ENCODE results near the gene C2orf78.

Gene C2orf78

DNA sequence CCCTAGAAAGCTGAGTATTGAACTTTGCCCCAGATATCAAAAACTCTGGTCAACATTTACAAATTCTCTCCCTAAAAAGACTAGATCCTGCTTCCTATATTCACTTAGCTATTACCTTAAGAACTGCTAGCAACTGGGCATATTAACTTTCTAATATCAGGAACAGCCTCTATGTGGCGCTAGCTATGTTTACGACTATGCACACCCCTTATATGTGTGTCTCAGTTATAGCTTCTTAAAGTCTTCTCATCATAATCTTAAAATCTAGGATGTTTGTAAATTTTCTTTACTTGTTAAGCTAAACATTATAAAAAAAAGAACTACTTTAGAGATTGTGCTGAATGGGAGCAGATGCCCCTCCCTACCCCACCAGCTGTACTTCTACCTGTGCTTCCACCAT lies 43.0 kb downstream of the C2orf78 start:
- Histone ChIP-seq H4K20me1 (ENCODE audit: insufficient read depth, low read length, poor library complexity, severe bottlenecking) (peaks cover 6% of the 10 kb centered on the region), H3K4me2 (ENCODE audit: low read depth, low read length, poor library complexity, severe bottlenecking) (peak overlapping the region; percentile 95), H3K9me3 (ENCODE audit: insufficient read depth, low read depth, low read length) (no peaks in the 10 kb centered on the region), H2AFZ (ENCODE audit: low read length) (no peak overlapping the region), H3K36me3 (ENCODE audit: insufficient read depth, low read length) (no peaks in the 10 kb centered on the region), H3F3A (ENCODE audit: low read depth) (peaks cover 6% of the 10 kb centered on the region; the same call in 1 of the 2 replicates), H3K27me3 (ENCODE audit: insufficient read depth, low read length, poor library complexity, severe bottlenecking) (no peaks in the 10 kb centered on the region), H3K9me2 (replicated peaks; ENCODE audit: low read depth, low read length) (no peaks in the 10 kb centered on the region), H3K9ac (ENCODE audit: low read depth, low read length, poor library complexity, severe bottlenecking) (no peak overlapping the region), H3K4me3 (ENCODE audit: low read length, poor library complexity, severe bottlenecking) (no peak overlapping the region), H3K4me1 (ENCODE audit: insufficient read depth, low read length, poor library complexity, severe bottlenecking) (peaks cover 34% of the 10 kb centered on the region), H3K79me2 (ENCODE audit: insufficient read depth, low read length) (peaks cover 42% of the 10 kb centered on the region)
- TF ChIP-seq EZH2phosphoT487 (IDR thresholded peaks at IDR 0.05; ENCODE audit: borderline replicate concordance) = no peak
- TF ChIP-seq, protein P1, sequence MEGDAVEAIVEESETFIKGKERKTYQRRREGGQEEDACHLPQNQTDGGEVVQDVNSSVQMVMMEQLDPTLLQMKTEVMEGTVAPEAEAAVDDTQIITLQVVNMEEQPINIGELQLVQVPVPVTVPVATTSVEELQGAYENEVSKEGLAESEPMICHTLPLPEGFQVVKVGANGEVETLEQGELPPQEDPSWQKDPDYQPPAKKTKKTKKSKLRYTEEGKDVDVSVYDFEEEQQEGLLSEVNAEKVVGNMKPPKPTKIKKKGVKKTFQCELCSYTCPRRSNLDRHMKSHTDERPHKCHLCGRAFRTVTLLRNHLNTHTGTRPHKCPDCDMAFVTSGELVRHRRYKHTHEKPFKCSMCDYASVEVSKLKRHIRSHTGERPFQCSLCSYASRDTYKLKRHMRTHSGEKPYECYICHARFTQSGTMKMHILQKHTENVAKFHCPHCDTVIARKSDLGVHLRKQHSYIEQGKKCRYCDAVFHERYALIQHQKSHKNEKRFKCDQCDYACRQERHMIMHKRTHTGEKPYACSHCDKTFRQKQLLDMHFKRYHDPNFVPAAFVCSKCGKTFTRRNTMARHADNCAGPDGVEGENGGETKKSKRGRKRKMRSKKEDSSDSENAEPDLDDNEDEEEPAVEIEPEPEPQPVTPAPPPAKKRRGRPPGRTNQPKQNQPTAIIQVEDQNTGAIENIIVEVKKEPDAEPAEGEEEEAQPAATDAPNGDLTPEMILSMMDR (conservative IDR thresholded peaks at IDR 0.05; ENCODE audit: low read length) = peak; percentile 78

DNA sequence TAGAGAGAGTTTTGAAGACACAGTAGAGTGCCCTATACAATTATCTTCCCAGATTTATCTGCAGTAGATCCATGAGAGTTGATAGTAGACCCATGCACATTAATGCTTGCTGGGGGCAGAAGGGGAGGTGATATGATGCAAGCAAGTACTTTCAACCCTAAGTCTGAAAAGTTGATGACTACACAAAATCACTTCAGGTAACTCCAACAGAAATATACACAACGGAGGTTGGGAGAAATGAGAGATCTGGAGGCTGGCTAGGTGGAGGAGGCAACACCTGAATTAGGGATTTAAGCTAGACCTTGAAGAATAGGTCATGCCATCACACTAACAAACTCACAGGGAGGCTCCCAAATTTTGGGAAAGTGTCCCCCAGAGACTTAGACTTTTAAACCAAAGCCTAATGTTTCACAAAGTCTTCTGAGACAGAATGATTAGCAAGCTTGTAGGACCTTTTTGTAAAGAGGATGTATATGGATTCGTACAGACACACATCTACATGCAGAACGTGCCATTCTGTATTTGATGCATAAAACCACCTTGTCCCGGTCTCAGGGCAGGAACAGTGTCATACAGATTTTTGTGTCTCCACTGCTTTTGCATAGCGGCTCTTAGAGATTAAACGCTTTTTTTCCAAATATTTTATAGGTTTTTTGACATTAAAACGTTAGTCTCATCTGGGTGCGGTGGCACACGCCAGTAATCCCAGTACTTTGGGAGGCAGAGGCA lies 43.8 kb downstream of the C2orf78 start:
- peaks cover 6% of the 10 kb centered on the region; the same call in 1 of the 2 replicates for H3F3A ChIP-seq (ENCODE audit: low read depth)
- H3K4me1 ChIP-seq (ENCODE audit: insufficient read depth, low read length, poor library complexity, severe bottlenecking) = peaks cover 40% of the 10 kb centered on the region
- H3K36me3 ChIP-seq (ENCODE audit: insufficient read depth, low read length) = peaks cover 4% of the 10 kb centered on the region
- H2AFZ ChIP-seq (ENCODE audit: low read length) = peak overlapping the region; percentile 88; the same call in 1 of the 2 replicates
- no peaks in the 10 kb centered on the region for H3K9me2 ChIP-seq (replicated peaks; ENCODE audit: low read depth, low read length)
- no peaks in the 10 kb centered on the region for H3K9me3 ChIP-seq (ENCODE audit: insufficient read depth, low read depth, low read length)
- H3K79me2 ChIP-seq (ENCODE audit: insufficient read depth, low read length) = peaks cover 47% of the 10 kb centered on the region
- no peaks in the 10 kb centered on the region for H3K27me3 ChIP-seq (ENCODE audit: insufficient read depth, low read length, poor library complexity, severe bottlenecking)
- H3K4me3 ChIP-seq (ENCODE audit: low read length, poor library complexity, severe bottlenecking) = peak overlapping the region; percentile 77
- H3K4me2 ChIP-seq (ENCODE audit: low read depth, low read length, poor library complexity, severe bottlenecking) = peak overlapping the region; percentile 95
- peak overlapping the region; percentile 85 for H3K9ac ChIP-seq (ENCODE audit: low read depth, low read length, poor library complexity, severe bottlenecking)
- no peak for TF ChIP-seq EZH2phosphoT487 (IDR thresholded peaks at IDR 0.05; ENCODE audit: borderline replicate concordance)
- TF ChIP-seq, protein P1 (conservative IDR thresholded peaks at IDR 0.05; ENCODE audit: low read length) = no peak
- H4K20me1 ChIP-seq (ENCODE audit: insufficient read depth, low read length, poor library complexity, severe bottlenecking) = peaks cover 6% of the 10 kb centered on the region

DNA sequence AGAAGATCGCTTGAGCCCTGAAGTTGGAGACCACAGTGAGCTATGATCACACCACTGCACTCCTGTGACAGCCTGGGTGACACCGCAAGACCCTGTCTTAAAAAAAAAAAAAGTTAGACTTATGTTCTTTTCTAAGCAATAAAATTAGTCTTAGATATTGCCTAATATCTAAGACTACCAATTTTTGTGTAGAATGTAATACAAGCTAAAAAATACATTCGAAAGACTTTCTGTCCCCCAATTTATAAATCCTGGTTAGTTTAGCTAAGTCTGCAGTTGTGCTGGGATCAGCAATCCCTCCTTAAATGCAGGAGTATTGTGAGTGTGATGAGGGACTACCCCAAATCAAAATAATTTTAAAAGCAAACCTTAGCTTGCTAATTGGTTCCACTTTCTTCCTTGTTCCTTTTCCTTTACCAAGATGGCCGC lies 44.4 kb downstream of the C2orf78 start:
- Histone ChIP-seq H3K4me2 (ENCODE audit: low read depth, low read length, poor library complexity, severe bottlenecking) (peak overlapping the region; percentile 95), H3K79me2 (ENCODE audit: insufficient read depth, low read length) (peaks cover 47% of the 10 kb centered on the region), H3K9ac (ENCODE audit: low read depth, low read length, poor library complexity, severe bottlenecking) (peak overlapping the region; percentile 85), H3K9me3 (ENCODE audit: insufficient read depth, low read depth, low read length) (no peaks in the 10 kb centered on the region), H3K36me3 (ENCODE audit: insufficient read depth, low read length) (peaks cover 5% of the 10 kb centered on the region), H3F3A (ENCODE audit: low read depth) (peaks cover 6% of the 10 kb centered on the region; the same call in 1 of the 2 replicates), H3K4me1 (ENCODE audit: insufficient read depth, low read length, poor library complexity, severe bottlenecking) (peaks cover 46% of the 10 kb centered on the region), H3K4me3 (ENCODE audit: low read length, poor library complexity, severe bottlenecking) (peak overlapping the region; percentile 77), H3K9me2 (replicated peaks; ENCODE audit: low read depth, low read length) (no peaks in the 10 kb centered on the region), H4K20me1 (ENCODE audit: insufficient read depth, low read length, poor library complexity, severe bottlenecking) (peaks cover 6% of the 10 kb centered on the region), H2AFZ (ENCODE audit: low read length) (peak overlapping the region; percentile 88), H3K27me3 (ENCODE audit: insufficient read depth, low read length, poor library complexity, severe bottlenecking) (no peaks in the 10 kb centered on the region)
- TF ChIP-seq, protein P1 (conservative IDR thresholded peaks at IDR 0.05; ENCODE audit: low read length) = no peak

Data from Loucy (cell line).